MCF 10A (cell line): ENCODE results near the gene STK25. TPM values are rescaled to one million over a fixed set of nuclear protein-coding genes. Genes with fewer than 3 reads are reported as not detected.
"Not testable (repeated sequence)": the region's sequence is repeated elsewhere in the genome, so short reads cannot be mapped to it uniquely, and the experiment has no call there.

Experiments
- BruUV-seq: library from RNA; stranded (reverse); fragments of 400-500 nt; replicated peaks from 2 replicates; lab custom pipeline; 2021; lab: Mats Ljungman, UMichigan
- CTCF ChIA-PET: fragments of 300-600 bp; sonication (Branson Sonifier 250); formaldehyde crosslinking; extraction: SDS; loops from one replicate; lab custom pipeline; 2021; ENCODE audit warnings: antibody characterized with exemption, inconsistent platforms; lab: Yijun Ruan, JAX
- POLR2A ChIA-PET: fragments of 300-600, 350-650 bp; sonication (Branson Sonifier 250); formaldehyde crosslinking; extraction: SDS; loops from one replicate; lab custom pipeline; 2020; ENCODE audit warnings: antibody characterized with exemption, inconsistent platforms; lab: Yijun Ruan, JAX
- DNase-seq: peaks from one replicate; pipeline ENCODE4 v3.0.0-alpha.2; 2018; ENCODE audit not compliant: unreplicated experiment
- H3K27ac Mint-ChIP-seq: one replicate; pipeline ENCODE4 v1.8.0; 2022; ENCODE audit warnings: mild to moderate bottlenecking, low read depth, mixed read lengths; ENCODE audit not compliant: unreplicated experiment
- H3K27me3 Mint-ChIP-seq: one replicate; pipeline ENCODE4 v1.8.0; 2022; ENCODE audit warnings: mixed read lengths; ENCODE audit not compliant: insufficient read depth, unreplicated experiment
- H3K36me3 Mint-ChIP-seq: one replicate; pipeline ENCODE4 v1.8.0; 2022; ENCODE audit warnings: mild to moderate bottlenecking, moderate library complexity, mixed read lengths; ENCODE audit not compliant: insufficient read depth, unreplicated experiment
- H3K4me1 Mint-ChIP-seq: one replicate; pipeline ENCODE4 v1.8.0; 2022; ENCODE audit warnings: mixed read lengths; ENCODE audit not compliant: insufficient read depth, unreplicated experiment
- H3K4me3 Mint-ChIP-seq: one replicate; pipeline ENCODE4 v1.8.0; 2022; ENCODE audit warnings: mild to moderate bottlenecking, moderate library complexity, mixed read lengths; ENCODE audit not compliant: unreplicated experiment
- H3K9me3 Mint-ChIP-seq: one replicate; pipeline ENCODE4 v1.8.0; 2022; ENCODE audit warnings: mixed read lengths; ENCODE audit not compliant: unreplicated experiment
- intact Hi-C: fragments of 100-400 bp; cut with micrococcal nuclease; formaldehyde crosslinking; loops from 2 replicates; pipeline ENCODE4 v1.14.1; 2022
- total RNA-seq: library from RNA; stranded (reverse); gene quantifications from 2 replicates; pipeline ENCODE4 v1.2.3, GENCODE V29; 2022
- TF ChIP-seq, protein P1 (sequence below): fragments of 200-600 bp; IDR thresholded peaks from one replicate; pipeline ENCODE4 v1.8.0; 2022; ENCODE audit warnings: antibody characterized with exemption, mild to moderate bottlenecking; ENCODE audit not compliant: unreplicated experiment

The STK25 gene
- total RNA-seq, 1 experiment from 2014 or later: 117 TPM

GRCh38 chr2:241458687-241459086 is 49.7 kb downstream of the STK25 start:
- H3K4me3 Mint-ChIP-seq: no peak overlapping the region
- TF ChIP-seq, protein P1, sequence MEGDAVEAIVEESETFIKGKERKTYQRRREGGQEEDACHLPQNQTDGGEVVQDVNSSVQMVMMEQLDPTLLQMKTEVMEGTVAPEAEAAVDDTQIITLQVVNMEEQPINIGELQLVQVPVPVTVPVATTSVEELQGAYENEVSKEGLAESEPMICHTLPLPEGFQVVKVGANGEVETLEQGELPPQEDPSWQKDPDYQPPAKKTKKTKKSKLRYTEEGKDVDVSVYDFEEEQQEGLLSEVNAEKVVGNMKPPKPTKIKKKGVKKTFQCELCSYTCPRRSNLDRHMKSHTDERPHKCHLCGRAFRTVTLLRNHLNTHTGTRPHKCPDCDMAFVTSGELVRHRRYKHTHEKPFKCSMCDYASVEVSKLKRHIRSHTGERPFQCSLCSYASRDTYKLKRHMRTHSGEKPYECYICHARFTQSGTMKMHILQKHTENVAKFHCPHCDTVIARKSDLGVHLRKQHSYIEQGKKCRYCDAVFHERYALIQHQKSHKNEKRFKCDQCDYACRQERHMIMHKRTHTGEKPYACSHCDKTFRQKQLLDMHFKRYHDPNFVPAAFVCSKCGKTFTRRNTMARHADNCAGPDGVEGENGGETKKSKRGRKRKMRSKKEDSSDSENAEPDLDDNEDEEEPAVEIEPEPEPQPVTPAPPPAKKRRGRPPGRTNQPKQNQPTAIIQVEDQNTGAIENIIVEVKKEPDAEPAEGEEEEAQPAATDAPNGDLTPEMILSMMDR: no peak
- POLR2A ChIA-PET: interaction anchor here (1.0 kb wide), 1 partner anchor 15 kb away, joined by 3 read pairs; no protein-coding TSS in a partner anchor
- H3K27me3 Mint-ChIP-seq: no peaks in the 10 kb centered on the region
- H3K27ac Mint-ChIP-seq: no peak overlapping the region
- H3K9me3 Mint-ChIP-seq: no peaks in the 10 kb centered on the region
- intact Hi-C loops: no loop called here
- no TSS peak for BruUV-seq
- H3K36me3 Mint-ChIP-seq: peaks cover 7% of the 10 kb centered on the region
- DNase-seq: no peak
- CTCF ChIA-PET: no interaction called here
- no peaks in the 10 kb centered on the region for H3K4me1 Mint-ChIP-seq

- intact Hi-C loops: no loop called here
- no peak for DNase-seq
- Mint-ChIP-seq H3K9me3 (no peaks in the 10 kb centered on the region), H3K36me3 (peaks cover 7% of the 10 kb centered on the region), H3K4me1 (no peaks in the 10 kb centered on the region), H3K27ac (no peak overlapping the region), H3K27me3 (no peaks in the 10 kb centered on the region), H3K4me3 (no peak overlapping the region)
- ChIA-PET CTCF (no interaction called here), POLR2A (no interaction called here)
- TF ChIP-seq, protein P1: no peak
- no TSS peak for BruUV-seq
These were observed 51.8 kb downstream of the STK25 start for GRCh38 chr2:241456546-241456945.

GRCh38 chr2:241454837-241455485 is 53.4 kb downstream of the STK25 start:
- Mint-ChIP-seq H3K27ac (no peak overlapping the region), H3K4me3 (no peak overlapping the region), H3K9me3 (no peaks in the 10 kb centered on the region), H3K4me1 (no peaks in the 10 kb centered on the region), H3K36me3 (peaks cover 3% of the 10 kb centered on the region), H3K27me3 (no peaks in the 10 kb centered on the region)
- no peak for DNase-seq
- TF ChIP-seq, protein P1: no peak
- CTCF ChIA-PET: interaction anchor here (0.8 kb wide), 1 partner anchor 19 kb away, joined by 4 read pairs; no protein-coding TSS in a partner anchor
- POLR2A ChIA-PET: interaction anchor here (1.0 kb wide), 1 partner anchor 19 kb away, joined by 3 read pairs; no protein-coding TSS in a partner anchor
- intact Hi-C loops: no loop called here
- BruUV-seq: no TSS peak

- H3K9me3 Mint-ChIP-seq, DNase-seq, CTCF ChIA-PET, H3K4me3 Mint-ChIP-seq, H3K27me3 Mint-ChIP-seq, intact Hi-C loops, BruUV-seq, H3K27ac Mint-ChIP-seq, H3K4me1 Mint-ChIP-seq: not testable (repeated sequence)
- peaks cover 14% of the 10 kb centered on the region for H3K36me3 Mint-ChIP-seq
- POLR2A ChIA-PET: interaction anchor here (1.0 kb wide), 1 partner anchor 18 kb away, joined by 3 read pairs; no protein-coding TSS in a partner anchor
These were observed 54.5 kb downstream of the STK25 start for GRCh38 chr2:241453919-241454318.
